Activated CD4-positive, CD25-positive, alpha-beta regulatory T cell (primary cell): ENCODE results near the gene HIC2.
"Not testable (repeated sequence)": the region's sequence is repeated elsewhere in the genome, so short reads cannot be mapped to it uniquely, and the experiment has no call there.

Source experiments
- DNase-seq, 4 experiments: peaks; one replicate each; lab custom pipeline; 2025; lab: John Stamatoyannopoulos, UW

HIC2 gene

GRCh38 chr22:21434378-21435233, 17.4 kb downstream of the HIC2 start:
- not testable (repeated sequence) for DNase-seq

DNA sequence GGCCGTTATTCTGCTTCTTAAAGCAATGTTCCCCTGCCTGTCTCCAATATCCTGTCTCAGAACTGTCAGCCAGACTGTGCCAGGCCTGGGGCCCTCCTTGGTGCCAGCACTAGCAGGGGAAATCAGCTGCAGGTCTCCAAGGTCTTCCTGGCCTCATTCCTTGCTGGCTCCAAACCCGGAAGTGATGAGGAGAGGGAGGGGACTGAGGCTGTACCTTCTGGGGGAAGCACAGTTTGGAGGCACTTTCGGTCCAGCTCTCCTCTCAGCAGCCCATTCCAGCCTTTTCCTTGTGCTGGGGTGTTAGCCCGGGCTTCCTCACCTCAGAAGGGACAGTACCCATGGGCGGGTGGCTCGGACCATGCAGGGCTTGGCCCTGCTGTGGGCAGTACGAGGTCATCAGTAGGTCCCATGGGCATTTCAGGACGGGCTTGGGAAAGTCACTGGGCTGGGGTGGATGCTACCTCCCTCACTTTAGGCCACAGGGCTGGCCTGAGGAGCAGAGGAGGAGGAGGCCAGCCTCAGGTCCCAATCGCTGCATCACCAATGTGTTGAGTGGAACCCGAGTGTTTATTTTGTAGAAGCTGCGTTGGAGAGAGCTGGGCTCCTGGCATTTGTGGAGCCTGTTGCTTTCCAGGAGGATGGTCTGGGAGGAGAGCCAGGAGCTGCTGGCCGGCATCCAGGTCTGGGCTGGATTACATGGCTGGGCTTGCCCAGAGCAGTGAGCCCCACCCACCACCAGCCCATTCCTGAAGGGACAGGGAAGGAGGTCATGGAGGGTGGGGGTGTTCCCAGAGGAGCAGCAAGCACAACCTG, 19.0 kb downstream of the HIC2 start:
- not testable (repeated sequence) for DNase-seq

- DNase-seq: not testable (repeated sequence)
These were observed 20.8 kb downstream of the HIC2 start for GRCh38 chr22:21438013-21438412.

- not testable (repeated sequence) for DNase-seq
These were observed 23.0 kb downstream of the HIC2 start for GRCh38 chr22:21440018-21440636.

DNA sequence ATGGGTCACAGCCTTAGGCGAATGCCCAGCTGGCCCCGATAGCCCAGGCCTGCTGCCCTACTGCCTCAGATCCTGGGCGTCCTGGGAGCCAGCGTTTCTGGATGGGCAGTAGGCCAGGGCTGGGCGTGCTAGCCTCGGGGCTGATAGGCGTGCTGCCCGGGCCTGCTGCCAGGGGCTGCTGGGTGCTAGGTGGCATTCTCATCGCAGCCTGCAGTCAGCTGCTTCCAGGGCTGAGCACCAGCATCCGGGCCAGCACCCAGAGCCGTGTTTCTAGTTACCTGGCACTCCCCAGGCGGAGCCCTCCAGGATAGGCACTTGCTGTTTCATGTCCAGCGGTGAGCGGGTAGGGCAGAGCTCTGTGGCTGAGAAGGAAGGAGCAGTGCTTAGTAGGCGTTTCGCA, 23.5 kb downstream of the HIC2 start:
- DNase-seq: not testable (repeated sequence)

DNA sequence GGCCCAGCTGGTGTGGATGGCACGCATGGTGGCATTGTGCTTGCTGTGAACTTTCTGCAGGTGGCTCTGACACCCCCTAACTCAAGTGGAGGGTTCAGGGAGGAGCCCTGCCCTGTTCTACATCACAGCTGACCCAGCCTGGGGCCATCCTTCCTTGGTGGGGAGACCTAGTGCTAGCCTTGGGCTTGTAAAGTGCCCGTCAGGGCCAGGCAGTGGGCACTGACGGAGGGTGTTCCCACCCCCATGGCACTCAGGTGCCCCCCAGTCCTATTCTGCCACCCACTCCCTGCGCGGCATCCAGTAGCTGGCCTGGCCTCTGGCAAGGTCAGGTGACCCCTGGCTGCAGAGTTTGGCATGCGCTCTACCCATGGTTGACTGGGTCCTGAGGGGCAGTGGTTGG, 24.0 kb downstream of the HIC2 start:
- not testable (repeated sequence) for DNase-seq

GRCh38 chr22:21442123-21442522, 25.0 kb downstream of the HIC2 start:
- not testable (repeated sequence) for DNase-seq

GRCh38 chr22:21442646-21443045, 25.5 kb downstream of the HIC2 start:
- DNase-seq: not testable (repeated sequence)

GRCh38 chr22:21443057-21443734, 26.0 kb downstream of the HIC2 start:
- DNase-seq: no peak

GRCh38 chr22:21443735-21444421, 26.7 kb downstream of the HIC2 start:
- no peak for DNase-seq

DNA sequence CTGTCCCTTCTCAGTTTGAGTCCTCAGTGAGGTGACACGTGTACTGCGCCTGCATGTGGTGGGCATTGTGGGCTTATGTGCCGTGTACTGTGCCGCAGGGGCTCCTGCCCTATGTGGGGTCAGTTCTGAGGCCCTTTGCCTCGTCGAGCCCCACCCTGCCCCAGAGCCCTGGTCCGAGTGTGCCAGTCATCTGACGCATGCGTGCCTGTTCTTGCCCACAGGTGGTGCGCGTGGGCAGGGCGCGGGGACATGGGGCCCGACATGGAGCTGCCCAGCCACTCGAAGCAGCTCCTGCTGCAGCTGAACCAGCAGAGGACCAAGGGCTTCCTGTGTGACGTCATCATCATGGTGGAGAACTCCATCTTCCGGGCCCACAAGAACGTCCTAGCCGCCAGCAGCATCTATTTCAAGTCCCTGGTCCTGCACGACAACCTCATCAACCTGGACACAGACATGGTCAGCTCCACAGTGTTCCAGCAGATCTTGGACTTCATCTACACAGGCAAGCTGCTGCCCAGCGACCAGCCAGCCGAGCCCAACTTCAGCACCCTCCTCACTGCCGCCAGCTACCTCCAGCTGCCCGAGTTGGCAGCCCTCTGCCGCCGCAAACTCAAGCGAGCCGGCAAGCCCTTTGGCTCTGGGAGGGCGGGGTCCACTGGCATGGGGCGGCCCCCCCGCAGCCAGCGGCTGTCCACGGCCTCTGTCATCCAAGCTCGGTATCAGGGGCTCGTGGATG, 27.7 kb downstream of the HIC2 start:
- no peak for DNase-seq

GRCh38 chr22:21445437-21446127, 28.4 kb downstream of the HIC2 start:
- no peak for DNase-seq

- DNase-seq: no peak
These were observed 29.1 kb downstream of the HIC2 start for GRCh38 chr22:21446128-21446826.

DNA sequence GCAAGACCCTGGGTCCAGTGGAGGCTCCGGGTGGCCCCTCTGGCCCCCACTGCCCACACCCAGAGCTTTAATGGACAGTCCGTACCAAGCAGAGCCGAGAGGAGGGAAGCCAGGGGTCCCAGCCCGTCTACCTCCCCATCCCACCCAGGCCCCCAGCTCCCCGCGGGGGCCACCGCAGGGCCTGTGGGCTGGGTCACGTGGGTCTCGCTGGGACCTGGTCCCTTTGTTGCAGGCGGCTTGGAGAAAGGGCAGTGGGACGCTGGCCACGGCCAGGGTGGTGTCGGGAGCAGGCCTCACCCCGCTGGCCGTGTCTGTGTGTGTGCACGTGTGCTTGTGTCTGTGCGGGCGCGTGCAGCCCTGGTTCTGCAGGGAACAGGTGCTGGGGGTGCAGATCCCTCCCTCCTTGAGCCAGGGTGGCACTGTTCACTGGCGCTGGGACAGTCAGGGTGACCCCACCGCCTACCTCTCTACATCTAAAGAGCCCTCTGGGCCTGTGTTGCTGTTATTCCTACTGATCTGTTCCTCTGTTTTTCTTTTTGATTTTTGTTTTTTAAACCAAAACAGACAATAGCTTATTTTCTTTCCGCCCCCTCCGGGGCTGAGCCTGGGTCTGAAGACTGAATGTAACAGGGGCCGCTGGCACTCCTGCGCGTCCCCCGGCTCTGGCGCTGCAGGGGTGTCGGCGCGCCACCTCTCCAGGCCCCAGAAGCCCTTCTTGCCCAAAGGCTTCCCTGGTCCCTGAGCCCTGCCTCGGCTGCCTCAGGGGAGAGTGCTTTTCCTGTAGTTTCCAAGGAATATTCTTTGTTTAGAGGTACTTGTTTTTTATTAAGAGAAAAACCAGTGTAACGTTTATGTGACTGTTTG, 29.9 kb downstream of the HIC2 start:
- no peak for DNase-seq

GRCh38 chr22:21447694-21448402, 30.7 kb downstream of the HIC2 start:
- no peak for DNase-seq

DNA sequence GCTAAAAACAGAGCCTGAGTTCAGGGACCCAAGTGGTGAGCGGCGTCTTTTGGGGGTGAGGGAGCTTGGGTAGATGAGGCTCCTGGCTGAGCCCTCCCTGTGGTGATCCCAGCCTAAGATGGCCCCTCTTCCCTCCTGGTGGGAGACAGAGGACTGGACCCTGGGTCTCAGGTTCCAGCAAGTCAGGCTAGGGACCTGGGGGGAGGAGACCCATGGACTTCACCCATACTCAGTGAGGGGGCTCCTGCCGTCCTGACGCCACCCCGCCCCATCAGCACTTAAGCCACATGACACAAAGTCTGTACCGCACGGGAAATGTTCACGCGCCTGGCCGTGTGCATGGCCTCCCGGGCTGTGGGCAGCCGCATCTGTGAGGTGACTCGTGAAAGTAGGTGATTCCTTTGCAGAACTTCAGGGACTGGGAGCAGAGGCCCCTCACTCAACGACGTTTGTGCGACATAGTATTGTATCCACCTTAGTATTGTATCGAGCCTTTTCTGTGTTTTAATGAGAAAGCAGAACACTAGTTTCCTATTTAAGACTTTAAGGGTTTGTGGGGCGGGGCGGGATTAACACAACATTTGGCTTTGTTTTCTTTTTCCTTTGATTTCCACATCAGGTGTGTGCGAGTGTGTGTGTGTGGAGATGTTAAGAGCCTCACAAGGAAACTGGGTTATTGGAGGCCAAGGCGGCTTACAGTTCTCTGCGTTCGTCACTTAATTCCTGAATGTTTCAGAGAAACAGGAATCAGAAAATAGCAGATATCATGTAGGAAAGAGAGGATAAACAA, 31.7 kb downstream of the HIC2 start:
- DNase-seq: no peak
